Measurements from ENCODE around the gene OTOG. TPM values are rescaled to one million over a fixed set of nuclear protein-coding genes. Genes with fewer than 3 reads are reported as not detected.
A peak's percentile ranks its signal among the peaks of the same experiment; 100 is the strongest.

The OTOG gene
- polyA plus RNA-seq (ENCODE audit: insufficient read length): 0.83 TPM
- long read RNA-seq, donor 1: 0 reads
- long read RNA-seq, donor 2: 0 reads
- long read RNA-seq, donor 3: 0 reads
- long read RNA-seq, donor 4: 0 reads
- long read RNA-seq, donor 5: 0 reads
- long read RNA-seq, donor 6: 0 reads
- long read RNA-seq, donor 7: 0 reads
- long read RNA-seq, donor 8: 0 reads

GRCh38 chr11:17547051-17547577 lies at the start of gene OTOG:
TSS of gene OTOG (plus strand) at chr11:17547259. CDS start at chr11:17547373, 114 bp downstream.
- DNase-seq: peak; percentile 47

GRCh38 chr11:17498058-17498457 lies 49.0 kb upstream of the OTOG start:
- DNase-seq: no peak

GRCh38 chr11:17498475-17498874 lies 48.6 kb upstream of the OTOG start:
- no peak for DNase-seq

GRCh38 chr11:17500673-17501072 lies 46.4 kb upstream of the OTOG start:
- no peak for DNase-seq

GRCh38 chr11:17502630-17503029 lies 44.4 kb upstream of the OTOG start:
- no peak for DNase-seq

GRCh38 chr11:17504330-17505107 lies 42.5 kb upstream of the OTOG start:
- DNase-seq: peak; percentile 62

GRCh38 chr11:17505146-17505545 lies 41.9 kb upstream of the OTOG start:
- no peak for DNase-seq

- DNase-seq: no peak
These were observed 40.7 kb upstream of the OTOG start for GRCh38 chr11:17506314-17506713.

GRCh38 chr11:17506942-17507341 lies 40.1 kb upstream of the OTOG start:
- DNase-seq: no peak

- DNase-seq: no peak
These were observed 39.3 kb upstream of the OTOG start for GRCh38 chr11:17507773-17508172.

GRCh38 chr11:17508306-17508705 lies 38.8 kb upstream of the OTOG start:
- no peak for DNase-seq

- no peak for DNase-seq
These were observed 38.3 kb upstream of the OTOG start for GRCh38 chr11:17508791-17509190.

GRCh38 chr11:17510507-17511206 lies 36.4 kb upstream of the OTOG start:
- DNase-seq: no peak

- no peak for DNase-seq
These were observed 35.5 kb upstream of the OTOG start for GRCh38 chr11:17511571-17511970.

- no peak for DNase-seq
These were observed 35.0 kb upstream of the OTOG start for GRCh38 chr11:17512101-17512500.

GRCh38 chr11:17513853-17514252 lies 33.2 kb upstream of the OTOG start:
- DNase-seq: no peak

GRCh38 chr11:17514476-17514875 lies 32.6 kb upstream of the OTOG start:
- DNase-seq: no peak

- DNase-seq: no peak
These were observed 31.4 kb upstream of the OTOG start for GRCh38 chr11:17515443-17516176.

- no peak for DNase-seq
These were observed 30.4 kb upstream of the OTOG start for GRCh38 chr11:17516551-17517150.

- no peak for DNase-seq
These were observed 29.9 kb upstream of the OTOG start for GRCh38 chr11:17517186-17517585.

- DNase-seq: no peak
These were observed 28.7 kb upstream of the OTOG start for GRCh38 chr11:17518366-17518765.
